Measurements from ENCODE around the gene MCM3AP. TPM values are rescaled to one million over a fixed set of nuclear protein-coding genes. Genes with fewer than 3 reads are reported as not detected.

The MCM3AP gene
- total and polyA plus RNA-seq, 4 donors, result 15.5 to 58.1 (median 33.5) TPM

- DNase-seq (ENCODE audit: low spot score), result no peak
- H3K4me1 ChIP-seq (ENCODE audit: control insufficient read depth in 4 of 4, insufficient read depth in 4 of 4, low read length in 3 of 4), result peaks cover 0 to 6% (median 2%) of the 10 kb centered on the region in 4 donors
- 79% methylated on average over 6 of the region's 6 CpGs for WGBS
- no peak overlapping the region for H3K27ac ChIP-seq (ENCODE audit: low read depth in 1 of 2, low read length in 2 of 2)
- peaks cover 25 to 81% (median 71%) of the 10 kb centered on the region in 4 donors for H3K36me3 ChIP-seq (ENCODE audit: control insufficient read depth in 4 of 4, insufficient read depth in 3 of 4, low read depth in 1 of 4, low read length in 3 of 4)
- TF ChIP-seq YY1 (IDR thresholded peaks at IDR 0.05) (no peak), FOXA1 (IDR thresholded peaks at IDR 0.05) (no peak), NR2F2 (IDR thresholded peaks at IDR 0.05) (no peak), TAF1 (conservative IDR thresholded peaks at IDR 0.05) (no peak), GABPA (IDR thresholded peaks at IDR 0.05 in 1 of 2, conservative IDR thresholded peaks at IDR 0.05 in 1 of 2) (no peak), HNF4A (conservative IDR thresholded peaks at IDR 0.05) (no peak), ZBTB33 (IDR thresholded peaks at IDR 0.05) (no peak), SP1 (IDR thresholded peaks at IDR 0.05) (no peak), RXRA (IDR thresholded peaks at IDR 0.05) (no peak), RAD21 (IDR thresholded peaks at IDR 0.05) (no peak), HNF4G (IDR thresholded peaks at IDR 0.05) (no peak), JUND (IDR thresholded peaks at IDR 0.05) (no peak), CTCF (IDR thresholded peaks at IDR 0.05; ENCODE audit: low read depth, low read length, missing input control) (no peak), REST (IDR thresholded peaks at IDR 0.05) (no peak), FOXA2 (IDR thresholded peaks at IDR 0.05) (no peak), EGR1 (IDR thresholded peaks at IDR 0.05; ENCODE audit: low read depth in 2 of 2) (no peak)
- TF ChIP-seq, protein P1, sequence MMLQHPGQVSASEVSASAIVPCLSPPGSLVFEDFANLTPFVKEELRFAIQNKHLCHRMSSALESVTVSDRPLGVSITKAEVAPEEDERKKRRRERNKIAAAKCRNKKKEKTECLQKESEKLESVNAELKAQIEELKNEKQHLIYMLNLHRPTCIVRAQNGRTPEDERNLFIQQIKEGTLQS (IDR thresholded peaks at IDR 0.05), result no peak
- TF ChIP-seq, protein P2, sequence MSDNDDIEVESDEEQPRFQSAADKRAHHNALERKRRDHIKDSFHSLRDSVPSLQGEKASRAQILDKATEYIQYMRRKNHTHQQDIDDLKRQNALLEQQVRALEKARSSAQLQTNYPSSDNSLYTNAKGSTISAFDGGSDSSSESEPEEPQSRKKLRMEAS (IDR thresholded peaks at IDR 0.05), result no peak
- no peak overlapping the region for H3K4me3 ChIP-seq (ENCODE audit: low read depth in 1 of 3, low read length in 3 of 3)
- H3K9ac ChIP-seq (ENCODE audit: low read depth in 1 of 2, low read length in 2 of 2), result no peak overlapping the region
- no peaks in the 10 kb centered on the region for H3K27me3 ChIP-seq (ENCODE audit: control insufficient read depth in 4 of 4, insufficient read depth in 4 of 4, low read length in 3 of 4)
- H3K9me3 ChIP-seq (ENCODE audit: control insufficient read depth in 4 of 4, low read length in 3 of 4), result no peaks in the 10 kb centered on the region
These were observed 39.1 kb downstream of the MCM3AP start for GRCh38 chr21:46246345-46246744.

All from liver (tissue), 9 donors.